ENCODE results near the gene STAC2. TPM values are rescaled to one million over a fixed set of nuclear protein-coding genes. Genes with fewer than 3 reads are reported as not detected.

The STAC2 gene
- polyA plus RNA-seq, 2 of the 4 experiments (the other 2 are of a cell fraction), result 0.03 to 0.26 TPM

DNA sequence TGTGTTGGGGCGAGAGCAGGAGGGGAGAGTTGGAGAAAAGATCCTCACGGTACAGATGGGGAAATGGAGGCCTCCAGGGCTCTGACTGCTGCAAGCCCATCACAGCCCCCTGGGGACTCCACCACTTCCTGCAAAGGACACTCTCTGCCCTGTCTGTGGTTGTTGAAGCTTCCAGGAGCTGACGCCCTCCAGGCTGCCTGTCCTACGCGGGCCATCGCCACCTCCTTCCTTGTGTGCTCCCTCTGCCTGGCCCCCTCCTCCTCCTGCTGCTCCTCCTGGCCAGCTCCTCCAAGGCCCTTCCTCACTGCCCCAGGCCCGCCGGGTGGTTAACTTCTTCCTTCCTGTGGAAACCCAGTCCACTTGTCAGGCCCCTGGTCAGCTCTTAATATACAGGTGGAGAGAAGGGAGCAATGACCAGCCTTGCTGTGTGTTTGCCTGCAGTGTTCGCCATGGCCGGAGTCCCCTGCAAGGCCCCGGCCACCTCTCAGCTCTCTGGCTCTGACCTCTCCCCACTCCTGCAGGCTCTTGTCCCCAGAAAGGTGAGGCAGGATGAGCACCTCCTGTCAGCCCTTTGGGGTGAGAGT lies 18.4 kb upstream of the STAC2 start:
- no peak for DNase-seq (ENCODE audit: low read depth in 1 of 2, low spot score in 1 of 2)
- ATAC-seq, result peak; percentile 11 to 30; a peak in 5 of 6 replicates
- H3K9me3 ChIP-seq, result no peaks in the 10 kb centered on the region
- CTCF ChIA-PET, result interaction anchor here (0.6 to 21.6 kb wide), 62 partner anchors 8 to 559 kb away, joined by 3 to 1140 read pairs (median 4); partner anchors contain the start of genes ARL5C, CACNB1, FBXL20 and LASP1NB
- H3K4me3 ChIP-seq, result no peak overlapping the region
- no peak overlapping the region for H3K27ac ChIP-seq
- no peak for FAIRE-seq
- POLR2A ChIA-PET, result interaction anchor here (0.7 to 2.5 kb wide), 5 partner anchors 38 to 157 kb away, joined by 3 to 34 read pairs (median 6); partner anchors contain the start of genes FBXL20 and RPL19
- WGBS (ENCODE audit: missing lambda C conversion rate), result 75% methylated on average over 10 of the region's 11 CpGs
- TF ChIP-seq HOXA7 (CRISPR knock-in tag; IDR thresholded peaks at IDR 0.05) (no peak), TP53 (CRISPR knock-in tag; IDR thresholded peaks at IDR 0.05) (no peak), HEYL (CRISPR knock-in tag; IDR thresholded peaks at IDR 0.05) (no peak), MAZ (IDR thresholded peaks at IDR 0.05; ENCODE audit: borderline replicate concordance, low read depth, low read length) (no peak), PHF8 (IDR thresholded peaks at IDR 0.05; ENCODE audit: borderline replicate concordance, low read depth) (no peak), ZSCAN20 (CRISPR knock-in tag; IDR thresholded peaks at IDR 0.05) (no peak), KDM5A (IDR thresholded peaks at IDR 0.05) (no peak)
- TF ChIP-seq, protein P1, sequence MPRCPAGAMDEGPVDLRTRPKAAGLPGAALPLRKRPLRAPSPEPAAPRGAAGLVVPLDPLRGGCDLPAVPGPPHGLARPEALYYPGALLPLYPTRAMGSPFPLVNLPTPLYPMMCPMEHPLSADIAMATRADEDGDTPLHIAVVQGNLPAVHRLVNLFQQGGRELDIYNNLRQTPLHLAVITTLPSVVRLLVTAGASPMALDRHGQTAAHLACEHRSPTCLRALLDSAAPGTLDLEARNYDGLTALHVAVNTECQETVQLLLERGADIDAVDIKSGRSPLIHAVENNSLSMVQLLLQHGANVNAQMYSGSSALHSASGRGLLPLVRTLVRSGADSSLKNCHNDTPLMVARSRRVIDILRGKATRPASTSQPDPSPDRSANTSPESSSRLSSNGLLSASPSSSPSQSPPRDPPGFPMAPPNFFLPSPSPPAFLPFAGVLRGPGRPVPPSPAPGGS (IDR thresholded peaks at IDR 0.05), result no peak
- TF ChIP-seq, protein P2, sequence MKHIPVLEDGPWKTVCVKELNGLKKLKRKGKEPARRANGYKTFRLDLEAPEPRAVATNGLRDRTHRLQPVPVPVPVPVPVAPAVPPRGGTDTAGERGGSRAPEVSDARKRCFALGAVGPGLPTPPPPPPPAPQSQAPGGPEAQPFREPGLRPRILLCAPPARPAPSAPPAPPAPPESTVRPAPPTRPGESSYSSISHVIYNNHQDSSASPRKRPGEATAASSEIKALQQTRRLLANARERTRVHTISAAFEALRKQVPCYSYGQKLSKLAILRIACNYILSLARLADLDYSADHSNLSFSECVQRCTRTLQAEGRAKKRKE (CRISPR knock-in tag; IDR thresholded peaks at IDR 0.05; ENCODE audit: low read depth), result no peak
- TF ChIP-seq, protein P3, sequence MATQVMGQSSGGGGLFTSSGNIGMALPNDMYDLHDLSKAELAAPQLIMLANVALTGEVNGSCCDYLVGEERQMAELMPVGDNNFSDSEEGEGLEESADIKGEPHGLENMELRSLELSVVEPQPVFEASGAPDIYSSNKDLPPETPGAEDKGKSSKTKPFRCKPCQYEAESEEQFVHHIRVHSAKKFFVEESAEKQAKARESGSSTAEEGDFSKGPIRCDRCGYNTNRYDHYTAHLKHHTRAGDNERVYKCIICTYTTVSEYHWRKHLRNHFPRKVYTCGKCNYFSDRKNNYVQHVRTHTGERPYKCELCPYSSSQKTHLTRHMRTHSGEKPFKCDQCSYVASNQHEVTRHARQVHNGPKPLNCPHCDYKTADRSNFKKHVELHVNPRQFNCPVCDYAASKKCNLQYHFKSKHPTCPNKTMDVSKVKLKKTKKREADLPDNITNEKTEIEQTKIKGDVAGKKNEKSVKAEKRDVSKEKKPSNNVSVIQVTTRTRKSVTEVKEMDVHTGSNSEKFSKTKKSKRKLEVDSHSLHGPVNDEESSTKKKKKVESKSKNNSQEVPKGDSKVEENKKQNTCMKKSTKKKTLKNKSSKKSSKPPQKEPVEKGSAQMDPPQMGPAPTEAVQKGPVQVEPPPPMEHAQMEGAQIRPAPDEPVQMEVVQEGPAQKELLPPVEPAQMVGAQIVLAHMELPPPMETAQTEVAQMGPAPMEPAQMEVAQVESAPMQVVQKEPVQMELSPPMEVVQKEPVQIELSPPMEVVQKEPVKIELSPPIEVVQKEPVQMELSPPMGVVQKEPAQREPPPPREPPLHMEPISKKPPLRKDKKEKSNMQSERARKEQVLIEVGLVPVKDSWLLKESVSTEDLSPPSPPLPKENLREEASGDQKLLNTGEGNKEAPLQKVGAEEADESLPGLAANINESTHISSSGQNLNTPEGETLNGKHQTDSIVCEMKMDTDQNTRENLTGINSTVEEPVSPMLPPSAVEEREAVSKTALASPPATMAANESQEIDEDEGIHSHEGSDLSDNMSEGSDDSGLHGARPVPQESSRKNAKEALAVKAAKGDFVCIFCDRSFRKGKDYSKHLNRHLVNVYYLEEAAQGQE (IDR thresholded peaks at IDR 0.05), result no peak
- H3K4me1 ChIP-seq, result peaks cover 11% of the 10 kb centered on the region; the same call in 2 of the 3 replicates
- no peak overlapping the region for H3K4me2 ChIP-seq

DNA sequence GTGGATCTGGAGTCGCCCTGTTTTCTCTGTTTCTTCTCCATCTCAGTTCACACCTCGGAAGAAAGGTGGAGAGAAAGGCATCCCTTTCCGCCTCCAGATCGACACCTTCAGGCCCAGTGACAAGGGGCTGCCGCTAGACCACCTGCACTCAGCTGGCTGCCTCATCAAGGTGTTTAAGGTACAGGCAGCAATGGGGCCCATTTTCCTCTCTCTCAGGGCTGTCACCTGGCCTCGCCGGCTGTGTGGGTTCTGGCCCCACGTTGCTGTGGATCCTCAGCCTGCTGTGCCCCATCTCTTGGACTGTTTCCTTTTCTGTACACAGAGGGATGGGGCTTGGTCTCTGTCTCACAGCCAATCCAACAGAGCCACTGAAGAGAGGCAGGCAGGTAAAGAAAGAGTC lies 17.4 kb upstream of the STAC2 start:
- ChIA-PET POLR2A (no interaction called here), CTCF (interaction anchor here (0.6 to 21.6 kb wide), 9 partner anchors 7 to 883 kb away, joined by 3 to 1140 read pairs (median 47); partner anchors contain the start of genes ARL5C, CACNB1, PLXDC1 and RPL19)
- ATAC-seq, result no peak
- TF ChIP-seq CEBPB (IDR thresholded peaks at IDR 0.05) (no peak), TP53 (CRISPR knock-in tag; IDR thresholded peaks at IDR 0.05) (no peak), TFCP2L1 (CRISPR knock-in tag; IDR thresholded peaks at IDR 0.05) (no peak), ZNF302 (CRISPR knock-in tag; IDR thresholded peaks at IDR 0.05) (no peak), POLR2A (IDR thresholded peaks at IDR 0.05; ENCODE audit: low read length) (no peak), JUNB (IDR thresholded peaks at IDR 0.05) (no peak), PHF8 (IDR thresholded peaks at IDR 0.05; ENCODE audit: borderline replicate concordance, low read depth) (no peak)
- TF ChIP-seq, protein P4, sequence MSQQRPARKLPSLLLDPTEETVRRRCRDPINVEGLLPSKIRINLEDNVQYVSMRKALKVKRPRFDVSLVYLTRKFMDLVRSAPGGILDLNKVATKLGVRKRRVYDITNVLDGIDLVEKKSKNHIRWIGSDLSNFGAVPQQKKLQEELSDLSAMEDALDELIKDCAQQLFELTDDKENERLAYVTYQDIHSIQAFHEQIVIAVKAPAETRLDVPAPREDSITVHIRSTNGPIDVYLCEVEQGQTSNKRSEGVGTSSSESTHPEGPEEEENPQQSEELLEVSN (IDR thresholded peaks at IDR 0.05; ENCODE audit: borderline replicate concordance, low read depth), result no peak
- TF ChIP-seq, protein P3 (IDR thresholded peaks at IDR 0.05), result no peak
- TF ChIP-seq, protein P5, sequence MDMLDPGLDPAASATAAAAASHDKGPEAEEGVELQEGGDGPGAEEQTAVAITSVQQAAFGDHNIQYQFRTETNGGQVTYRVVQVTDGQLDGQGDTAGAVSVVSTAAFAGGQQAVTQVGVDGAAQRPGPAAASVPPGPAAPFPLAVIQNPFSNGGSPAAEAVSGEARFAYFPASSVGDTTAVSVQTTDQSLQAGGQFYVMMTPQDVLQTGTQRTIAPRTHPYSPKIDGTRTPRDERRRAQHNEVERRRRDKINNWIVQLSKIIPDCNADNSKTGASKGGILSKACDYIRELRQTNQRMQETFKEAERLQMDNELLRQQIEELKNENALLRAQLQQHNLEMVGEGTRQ (IDR thresholded peaks at IDR 0.05), result no peak
- WGBS (ENCODE audit: missing lambda C conversion rate), result 82% methylated on average over 8 of the region's 8 CpGs
- FAIRE-seq, result no peak
- no peak for DNase-seq (ENCODE audit: low read depth in 1 of 2, low spot score in 1 of 2)
- no peak overlapping the region for H3K4me3 ChIP-seq
- no peaks in the 10 kb centered on the region for H3K9me3 ChIP-seq
- peaks cover 13% of the 10 kb centered on the region for H3K4me1 ChIP-seq
- H3K4me2 ChIP-seq, result no peak overlapping the region
- H3K27ac ChIP-seq, result no peak overlapping the region

All from A549 (cell line).